GM21786 (cell line): ENCODE measurements around the gene MAP3K5.

Source experiments
- ATAC-seq: cut with Tn5 transposase; IDR thresholded peaks from one replicate; pipeline ENCODE4 v1.9.1; 2021; ENCODE audit not compliant: unreplicated experiment

MAP3K5 gene

GRCh38 chr6:136549300-136550044 lies 242.8 kb downstream of the MAP3K5 start:
- ATAC-seq, result peak; percentile 2

- ATAC-seq, result no peak
These were observed 243.5 kb downstream of the MAP3K5 start for GRCh38 chr6:136548582-136549299.

DNA sequence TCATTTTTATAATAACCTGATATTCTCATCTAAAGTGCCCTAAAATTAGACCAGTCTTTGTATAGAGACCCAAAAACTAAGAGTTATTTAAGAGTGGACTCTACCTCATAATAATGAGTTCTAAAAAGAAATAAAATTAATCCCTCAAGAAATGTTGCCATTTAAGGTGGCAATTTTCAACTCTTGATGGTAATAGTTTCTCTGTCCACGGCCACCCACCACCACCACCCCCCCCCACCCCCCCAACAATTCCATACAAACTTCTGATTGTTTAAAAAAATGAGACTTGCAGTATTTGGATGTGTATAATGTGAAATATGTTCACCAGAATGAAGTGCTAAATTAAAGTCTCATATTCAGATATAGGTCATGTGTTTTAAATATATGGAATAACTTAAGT lies 244.4 kb downstream of the MAP3K5 start:
- no peak for ATAC-seq

GRCh38 chr6:136547336-136547735 lies 244.9 kb downstream of the MAP3K5 start:
- no peak for ATAC-seq

DNA sequence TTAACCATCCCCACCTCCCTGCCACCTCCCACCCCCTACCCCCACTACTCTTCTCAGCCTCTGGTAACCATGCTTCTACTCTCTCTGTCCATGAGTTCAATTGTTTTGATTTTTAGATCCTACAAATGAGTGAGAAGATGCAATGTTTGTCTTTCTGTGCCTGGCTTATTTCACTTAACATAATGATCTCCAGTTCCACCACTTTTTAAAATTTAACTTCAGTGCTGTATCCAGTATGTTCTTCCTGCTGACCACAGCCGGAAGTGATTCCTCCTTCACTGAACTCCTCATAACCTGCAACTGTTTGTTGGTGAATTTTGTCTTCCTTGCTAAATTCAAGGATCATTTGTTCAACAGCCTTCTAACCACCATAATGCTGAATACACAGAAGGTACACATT lies 245.9 kb downstream of the MAP3K5 start:
- no peak for ATAC-seq

DNA sequence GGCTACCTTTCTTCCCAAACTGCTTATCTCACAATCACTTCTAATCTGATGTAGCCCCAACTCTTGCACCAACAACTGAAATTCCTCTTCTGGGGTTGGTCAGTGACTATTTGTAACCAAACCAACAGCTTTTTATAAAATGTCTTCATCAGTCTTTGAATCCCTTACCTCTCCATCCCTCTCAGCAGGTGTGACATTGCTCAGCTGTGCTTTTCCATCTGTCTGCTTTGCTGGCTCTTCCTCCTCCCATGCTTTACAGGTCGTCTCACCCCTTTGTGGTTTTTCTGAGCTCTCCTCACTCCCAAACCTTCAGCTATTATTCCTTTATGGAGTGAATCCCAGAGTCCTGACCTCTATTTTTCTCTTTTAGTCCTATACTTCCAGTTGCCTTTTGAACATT lies 248.0 kb downstream of the MAP3K5 start:
- ATAC-seq, result no peak

- no peak for ATAC-seq
These were observed 250.9 kb downstream of the MAP3K5 start for GRCh38 chr6:136541395-136541794.

DNA sequence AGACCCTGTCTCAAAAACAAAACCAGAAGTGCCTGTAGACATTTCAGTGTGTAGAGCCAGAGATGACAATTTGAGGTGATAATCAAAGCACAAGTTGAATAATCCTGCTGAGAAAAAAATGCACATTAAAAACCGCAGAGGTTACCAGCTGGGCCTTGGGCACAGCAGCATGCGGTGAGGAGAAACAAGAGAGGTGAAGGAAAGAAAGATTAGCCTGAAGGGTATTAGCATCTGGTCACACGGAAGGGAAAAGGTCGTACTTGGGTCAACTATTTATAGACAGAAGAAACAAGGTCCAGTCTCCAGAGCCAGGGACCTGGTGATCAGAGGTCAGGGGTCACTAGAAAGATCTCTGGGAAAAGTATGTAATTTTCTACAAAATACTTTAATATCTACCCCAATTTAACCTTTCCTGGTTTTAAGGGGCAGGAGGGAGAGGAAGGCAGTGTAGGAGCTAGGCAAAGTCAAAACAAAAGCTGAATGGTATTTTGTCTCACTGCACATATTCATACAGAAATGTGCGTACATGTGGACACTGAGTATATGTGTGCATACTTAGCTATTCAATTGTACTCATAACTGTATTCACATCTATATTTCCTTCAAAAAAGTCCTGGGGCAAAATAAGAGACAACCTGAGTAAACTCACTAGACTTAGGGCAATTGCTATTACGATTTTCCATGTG lies 252.2 kb downstream of the MAP3K5 start:
- no peak for ATAC-seq

DNA sequence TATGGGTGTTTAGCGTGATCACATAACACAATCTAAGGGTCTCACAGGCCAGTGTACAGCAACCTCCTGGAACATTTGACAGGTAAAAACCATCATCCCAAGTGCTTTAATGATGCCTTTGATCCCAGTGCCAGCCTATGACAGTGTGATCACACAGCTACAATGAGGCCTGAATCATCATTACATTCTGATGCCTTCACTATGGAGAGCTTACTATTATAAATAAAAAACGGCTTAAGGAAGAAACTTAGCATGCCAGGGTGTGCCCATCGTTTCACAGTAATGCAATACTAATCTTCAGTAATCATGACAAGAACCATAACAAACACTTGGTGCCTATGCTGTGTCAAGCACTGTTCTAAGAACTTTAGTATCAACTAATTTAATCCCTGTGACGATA lies 253.4 kb downstream of the MAP3K5 start:
- no peak for ATAC-seq

DNA sequence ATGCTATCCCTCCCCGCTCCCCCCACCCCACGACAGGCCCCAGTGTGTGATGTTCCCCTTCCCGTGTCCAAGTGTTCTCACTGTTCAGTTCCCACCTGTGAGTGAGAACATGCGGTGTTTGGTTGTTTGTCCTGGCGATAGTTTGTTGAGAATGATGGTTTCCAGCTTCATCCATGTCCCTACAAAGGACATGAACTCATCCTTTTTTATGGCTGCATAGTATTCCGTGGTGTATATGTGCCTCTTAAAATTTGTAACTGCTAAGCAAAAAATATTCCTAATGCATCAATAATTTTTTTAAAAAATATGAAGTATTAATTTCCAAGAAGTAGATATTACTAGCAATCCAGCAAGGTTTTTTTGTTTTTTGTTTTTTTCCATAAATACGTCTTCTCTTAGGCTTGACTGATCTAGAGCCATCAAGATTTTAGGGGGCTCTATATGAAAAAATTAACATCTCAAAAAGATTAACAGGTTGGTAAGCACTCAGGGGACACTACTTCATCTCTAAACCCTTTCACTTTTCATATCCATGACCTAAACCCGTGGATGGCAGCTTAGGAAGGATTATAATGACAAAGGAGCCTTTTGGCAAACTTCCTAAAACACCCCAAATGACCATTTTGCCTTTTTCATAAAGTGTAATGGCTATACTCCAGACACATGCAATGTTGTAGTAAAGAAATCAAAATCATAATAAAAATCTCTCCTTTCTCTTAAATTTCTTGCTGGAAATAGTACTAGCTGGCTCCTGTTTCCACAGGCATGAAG lies 256.2 kb downstream of the MAP3K5 start:
- no peak for ATAC-seq

- no peak for ATAC-seq
These were observed 257.1 kb downstream of the MAP3K5 start for GRCh38 chr6:136535017-136535765.

- no peak for ATAC-seq
These were observed 258.0 kb downstream of the MAP3K5 start for GRCh38 chr6:136534268-136534667.

- ATAC-seq, result no peak
These were observed 258.8 kb downstream of the MAP3K5 start for GRCh38 chr6:136533487-136533886.

DNA sequence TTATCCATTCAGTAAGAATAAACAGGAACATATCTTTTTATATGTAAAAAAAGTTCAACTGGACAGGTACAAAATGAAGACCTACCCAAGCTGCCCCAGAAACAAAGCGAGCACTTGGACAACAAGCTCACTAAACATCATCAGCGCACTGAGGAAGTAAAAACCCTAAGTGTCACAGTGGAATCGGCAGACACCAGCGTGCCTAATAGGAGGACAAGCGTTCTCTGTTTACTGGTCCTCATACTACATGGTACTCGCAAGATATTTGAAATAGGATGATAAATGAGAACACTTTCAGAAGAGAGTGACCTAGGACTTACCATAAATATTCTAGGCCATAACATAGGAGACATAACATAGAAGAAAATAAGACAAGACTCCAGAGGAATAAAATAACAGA lies 260.2 kb downstream of the MAP3K5 start:
- ATAC-seq, result no peak

DNA sequence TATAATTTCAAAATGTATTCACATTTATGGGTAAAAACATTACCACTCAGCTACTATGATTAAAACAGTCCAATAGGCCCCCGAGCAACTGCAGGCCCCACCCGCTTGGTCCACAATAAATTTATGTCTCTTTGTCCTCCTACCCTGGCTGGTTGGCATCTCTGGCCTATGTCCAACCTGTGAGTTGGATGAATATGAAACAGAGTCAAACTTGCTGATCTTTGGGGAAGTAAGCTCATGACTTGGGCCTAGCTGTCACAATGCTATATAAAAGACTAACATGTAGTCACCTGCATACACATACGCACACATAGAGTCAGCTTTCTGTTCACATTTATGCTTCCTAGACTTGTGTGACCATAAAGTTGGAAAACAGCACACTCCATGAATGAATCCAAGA lies 262.6 kb downstream of the MAP3K5 start:
- ATAC-seq, result no peak

GRCh38 chr6:136528477-136528876 lies 263.8 kb downstream of the MAP3K5 start:
- ATAC-seq, result no peak

DNA sequence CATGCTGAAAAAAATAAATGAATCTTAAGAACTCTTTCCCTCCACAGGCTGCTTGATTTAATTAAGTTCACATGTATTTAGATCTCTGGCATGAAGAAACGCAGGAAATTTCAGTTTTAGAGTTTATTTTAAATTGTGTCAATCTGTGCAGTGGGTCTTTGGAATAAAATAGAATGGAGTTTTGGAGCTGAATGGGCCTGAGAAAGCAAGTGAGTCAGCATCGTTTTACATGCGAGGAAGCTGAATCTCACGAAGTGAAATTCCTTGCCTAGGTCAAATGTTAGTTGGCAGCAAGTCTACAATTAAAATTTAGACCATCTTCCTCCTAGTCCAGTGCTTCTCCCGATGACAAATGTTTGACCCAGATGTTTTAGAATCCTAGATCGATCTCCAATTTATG lies 264.4 kb downstream of the MAP3K5 start:
- ATAC-seq, result no peak

DNA sequence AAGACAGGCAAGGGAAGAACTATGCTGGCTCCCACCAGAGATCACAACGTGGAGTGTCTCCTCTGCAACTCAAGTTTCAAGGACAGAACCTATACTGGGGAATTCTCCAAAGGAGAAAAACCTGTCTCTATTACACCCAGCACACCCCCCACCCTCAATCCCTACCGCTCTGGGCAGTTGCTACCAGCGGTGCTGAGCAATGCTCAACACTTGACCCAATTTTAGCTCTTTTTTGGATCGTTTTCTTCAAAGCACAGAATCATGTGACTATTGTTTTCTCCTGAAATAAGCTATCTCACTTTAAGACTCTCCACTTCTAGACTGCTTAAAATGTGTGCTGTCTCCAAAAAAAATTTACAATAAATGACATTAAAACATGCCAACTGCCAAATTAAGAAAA lies 265.3 kb downstream of the MAP3K5 start:
- no peak for ATAC-seq

DNA sequence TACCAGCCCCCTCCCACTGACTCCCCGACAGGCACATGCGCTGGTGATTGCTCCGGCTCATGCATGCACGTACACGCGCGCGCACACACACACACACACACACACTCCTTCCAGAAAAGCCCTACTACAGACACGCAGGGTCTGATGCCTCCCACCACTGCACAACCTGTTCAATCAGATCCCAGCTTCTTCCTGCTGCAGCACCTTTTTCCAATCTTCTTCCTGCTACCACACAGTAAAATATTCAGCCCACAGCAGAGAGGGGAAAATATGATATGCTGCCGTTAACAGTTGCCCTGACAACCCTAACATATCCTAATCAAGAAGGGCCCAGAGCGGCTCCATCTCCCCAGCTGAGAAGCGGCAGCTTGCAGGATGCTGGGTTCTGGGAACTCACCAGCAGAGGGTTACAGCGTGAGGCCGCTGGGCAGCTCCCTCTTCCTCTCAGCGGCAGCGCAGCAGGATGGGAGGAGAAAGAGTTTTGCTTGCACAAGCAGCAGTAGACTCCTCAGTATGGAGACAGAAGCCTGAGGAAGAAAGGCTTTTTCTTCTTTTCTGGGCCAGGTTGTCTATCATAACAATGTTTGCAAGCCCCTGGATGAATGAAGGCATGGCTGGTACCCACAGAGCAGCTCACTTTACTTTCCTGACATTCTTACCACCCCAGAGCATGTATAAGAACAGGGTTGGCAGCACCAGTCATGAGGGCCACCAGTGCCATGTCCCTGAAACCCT lies 265.9 kb downstream of the MAP3K5 start:
- ATAC-seq, result no peak
